ENCODE results near the gene FMN1. TPM values are rescaled to one million over a fixed set of nuclear protein-coding genes. Genes with fewer than 3 reads are reported as not detected.

FMN1 gene
- total and polyA plus RNA-seq, 3 donors from 2014 or later, result 17.7 to 53.7 (median 47.4) TPM

DNA sequence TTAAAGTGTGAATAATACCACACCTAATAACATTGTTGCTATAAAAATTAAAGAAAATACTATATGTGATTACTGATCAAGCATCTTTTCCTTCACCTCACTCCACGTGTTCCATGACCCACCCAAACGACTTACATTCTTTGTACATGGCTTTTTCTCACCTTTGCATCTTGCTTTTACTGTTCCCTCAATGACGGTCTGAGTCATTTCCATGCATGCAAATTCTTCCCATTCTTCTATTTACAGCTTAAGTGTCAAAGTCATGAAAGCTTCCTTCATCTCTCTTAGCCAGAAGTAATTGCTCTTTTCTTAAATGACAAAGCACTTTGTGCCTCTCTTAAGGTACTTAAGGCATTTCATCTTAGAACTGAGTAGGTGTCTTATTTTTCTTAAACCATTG lies 412.7 kb downstream of the FMN1 start:
- Histone ChIP-seq H3K9me3 (no peaks in the 10 kb centered on the region), H3K27ac (no peak overlapping the region), H3K4me1 (no peaks in the 10 kb centered on the region), H3K36me3 (ENCODE audit: low read depth, missing control alignments) (no peaks in the 10 kb centered on the region), H3K27me3 (no peaks in the 10 kb centered on the region), H3K4me3 (no peak overlapping the region)
- 71 to 73% methylated on average over 3 of the region's 3 CpGs for WGBS, 2 donors
- no peak for TF ChIP-seq POLR2A (IDR thresholded peaks at IDR 0.05)
- TF ChIP-seq, protein P1, sequence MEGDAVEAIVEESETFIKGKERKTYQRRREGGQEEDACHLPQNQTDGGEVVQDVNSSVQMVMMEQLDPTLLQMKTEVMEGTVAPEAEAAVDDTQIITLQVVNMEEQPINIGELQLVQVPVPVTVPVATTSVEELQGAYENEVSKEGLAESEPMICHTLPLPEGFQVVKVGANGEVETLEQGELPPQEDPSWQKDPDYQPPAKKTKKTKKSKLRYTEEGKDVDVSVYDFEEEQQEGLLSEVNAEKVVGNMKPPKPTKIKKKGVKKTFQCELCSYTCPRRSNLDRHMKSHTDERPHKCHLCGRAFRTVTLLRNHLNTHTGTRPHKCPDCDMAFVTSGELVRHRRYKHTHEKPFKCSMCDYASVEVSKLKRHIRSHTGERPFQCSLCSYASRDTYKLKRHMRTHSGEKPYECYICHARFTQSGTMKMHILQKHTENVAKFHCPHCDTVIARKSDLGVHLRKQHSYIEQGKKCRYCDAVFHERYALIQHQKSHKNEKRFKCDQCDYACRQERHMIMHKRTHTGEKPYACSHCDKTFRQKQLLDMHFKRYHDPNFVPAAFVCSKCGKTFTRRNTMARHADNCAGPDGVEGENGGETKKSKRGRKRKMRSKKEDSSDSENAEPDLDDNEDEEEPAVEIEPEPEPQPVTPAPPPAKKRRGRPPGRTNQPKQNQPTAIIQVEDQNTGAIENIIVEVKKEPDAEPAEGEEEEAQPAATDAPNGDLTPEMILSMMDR (IDR thresholded peaks at IDR 0.05), result no peak
- intact Hi-C loops (cut with DNase I; ENCODE audit: low total_unique reads), result no loop called here
- DNase-seq, result no peak

DNA sequence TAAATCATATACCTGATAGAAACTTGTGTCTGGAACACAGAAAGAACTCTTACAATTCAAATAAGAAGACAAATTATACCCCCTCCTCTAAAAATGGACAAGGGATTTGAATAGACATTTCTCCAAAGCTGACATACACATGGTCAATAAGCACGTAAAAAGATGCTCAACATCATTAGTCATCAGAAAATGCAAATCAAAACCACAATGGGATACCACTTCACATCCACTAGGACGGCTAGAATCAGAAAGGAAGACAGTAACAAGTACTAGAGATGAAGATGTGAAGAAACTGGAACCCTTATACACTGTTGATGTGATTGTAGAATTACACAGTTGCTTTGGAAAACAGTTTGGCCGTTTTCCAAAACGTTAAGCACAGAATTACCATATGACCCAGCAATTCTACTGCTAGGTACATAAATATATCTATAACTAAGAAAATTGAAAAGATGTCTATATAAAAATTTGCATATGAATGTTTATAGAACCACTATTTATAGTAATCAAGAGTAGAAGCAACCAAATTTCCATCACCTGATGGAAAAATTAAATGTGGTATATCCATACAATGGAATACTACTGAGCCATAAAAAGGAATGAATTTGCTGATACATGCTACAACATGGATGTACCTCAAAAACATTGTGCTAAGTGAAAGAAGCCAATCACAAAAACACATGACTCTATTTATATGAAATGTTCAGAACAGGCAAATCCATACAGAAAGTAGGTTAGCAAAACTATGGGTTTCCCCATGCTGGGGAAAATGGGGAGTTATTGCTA lies 415.9 kb downstream of the FMN1 start:
- Histone ChIP-seq H3K36me3 (ENCODE audit: low read depth, missing control alignments) (no peaks in the 10 kb centered on the region), H3K27me3 (no peaks in the 10 kb centered on the region), H3K27ac (no peak overlapping the region), H3K4me3 (no peak overlapping the region), H3K4me1 (no peaks in the 10 kb centered on the region), H3K9me3 (no peaks in the 10 kb centered on the region)
- TF ChIP-seq, protein P1 (IDR thresholded peaks at IDR 0.05), result no peak
- no peak for TF ChIP-seq POLR2A (IDR thresholded peaks at IDR 0.05)
- intact Hi-C loops (cut with DNase I; ENCODE audit: low total_unique reads), result no loop called here
- 86 to 87% methylated on average over 4 of the region's 4 CpGs for WGBS, 2 donors
- no peak for DNase-seq

DNA sequence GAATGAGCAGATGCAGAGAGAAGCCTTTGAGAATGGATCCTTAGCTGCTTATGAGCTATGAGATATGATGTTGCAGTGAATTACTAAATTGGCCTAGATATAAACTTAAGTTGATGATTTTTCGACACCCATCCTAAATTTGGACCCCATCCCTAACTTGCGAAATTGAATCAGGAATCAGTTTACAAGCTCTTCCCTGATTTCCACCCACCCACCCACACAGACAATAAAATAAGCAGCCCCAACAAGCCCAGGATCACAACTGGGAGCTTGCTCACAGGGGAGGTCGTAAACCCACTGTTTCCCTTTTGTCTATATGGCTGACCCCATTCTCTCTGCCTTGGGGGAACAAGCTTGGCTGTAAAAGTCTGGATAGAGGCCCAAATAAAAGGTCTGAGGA lies 419.4 kb downstream of the FMN1 start:
- TF ChIP-seq, protein P1 (IDR thresholded peaks at IDR 0.05), result no peak
- TF ChIP-seq POLR2A (IDR thresholded peaks at IDR 0.05), result no peak
- Histone ChIP-seq H3K27me3 (no peaks in the 10 kb centered on the region), H3K4me3 (no peak overlapping the region), H3K9me3 (no peaks in the 10 kb centered on the region), H3K36me3 (ENCODE audit: low read depth, missing control alignments) (no peaks in the 10 kb centered on the region), H3K4me1 (no peaks in the 10 kb centered on the region), H3K27ac (no peak overlapping the region)
- intact Hi-C loops (cut with DNase I; ENCODE audit: low total_unique reads), result no loop called here
- 76 to 86% methylated on average over 3 of the region's 3 CpGs for WGBS, 2 donors
- DNase-seq, result no peak

DNA sequence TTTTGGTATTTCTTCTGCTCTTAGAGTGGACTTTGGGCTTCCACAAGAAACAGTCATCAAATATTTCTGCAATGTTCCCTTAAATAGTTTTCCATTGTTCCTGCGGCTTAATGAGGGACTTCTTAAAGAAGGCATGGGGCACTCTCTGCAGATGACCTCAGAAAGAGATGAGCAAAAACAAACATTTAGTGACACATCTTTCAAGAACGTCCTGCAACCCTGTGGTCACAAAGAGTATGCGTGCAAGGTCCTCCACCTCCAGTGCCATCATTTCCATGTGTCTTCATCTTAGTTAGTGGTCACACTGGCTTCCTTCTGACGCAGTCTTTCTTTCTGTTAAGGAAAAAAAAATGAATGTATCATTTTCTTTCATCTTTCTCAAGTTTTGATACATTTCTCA lies 420.5 kb downstream of the FMN1 start:
- DNase-seq, result no peak
- H3K27me3 ChIP-seq, result no peaks in the 10 kb centered on the region
- TF ChIP-seq POLR2A (IDR thresholded peaks at IDR 0.05), result no peak
- TF ChIP-seq, protein P1 (IDR thresholded peaks at IDR 0.05), result no peak
- intact Hi-C loops (cut with DNase I; ENCODE audit: low total_unique reads), result no loop called here
- 81 to 89% methylated on average over 4 of the region's 4 CpGs for WGBS, 2 donors
- no peak overlapping the region for H3K27ac ChIP-seq
- no peak overlapping the region for H3K4me3 ChIP-seq
- no peaks in the 10 kb centered on the region for H3K9me3 ChIP-seq
- no peaks in the 10 kb centered on the region for H3K36me3 ChIP-seq (ENCODE audit: low read depth, missing control alignments)
- H3K4me1 ChIP-seq, result no peaks in the 10 kb centered on the region

DNA sequence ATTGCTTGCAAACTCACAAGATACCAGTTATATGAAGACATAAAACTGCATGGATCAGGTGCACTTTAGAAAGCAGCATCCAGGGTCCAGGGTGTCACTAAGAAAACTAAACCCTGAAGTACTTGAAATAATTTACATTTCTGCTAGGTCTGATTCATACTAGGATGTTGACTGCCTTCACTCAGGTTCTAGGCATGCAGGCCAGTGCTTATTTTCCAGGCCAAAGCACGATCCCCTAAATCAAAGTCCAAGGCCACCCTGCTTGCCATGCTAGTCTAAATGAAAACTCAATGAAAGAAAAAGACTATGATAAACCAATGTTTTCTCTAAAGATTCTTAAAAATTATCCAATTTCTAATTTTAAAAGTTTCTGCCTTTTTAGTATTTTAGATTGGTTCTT lies 427.3 kb downstream of the FMN1 start:
- Histone ChIP-seq H3K4me3 (no peak overlapping the region), H3K4me1 (no peaks in the 10 kb centered on the region), H3K9me3 (no peaks in the 10 kb centered on the region), H3K36me3 (ENCODE audit: low read depth, missing control alignments) (no peaks in the 10 kb centered on the region), H3K27me3 (no peaks in the 10 kb centered on the region), H3K27ac (no peak overlapping the region)
- 60 to 74% methylated on average over 1 of the region's 1 CpG for WGBS, 2 donors
- intact Hi-C loops (cut with DNase I; ENCODE audit: low total_unique reads), result no loop called here
- no peak for DNase-seq
- TF ChIP-seq POLR2A (IDR thresholded peaks at IDR 0.05), result no peak
- TF ChIP-seq, protein P1 (IDR thresholded peaks at IDR 0.05), result no peak

Data from testis (tissue), 3 donors.